ENCODE data around the gene CYP24A1. TPM values are rescaled to one million over a fixed set of nuclear protein-coding genes. Genes with fewer than 3 reads are reported as not detected.
A peak's percentile ranks its signal among the peaks of the same experiment; 100 is the strongest.

Gene CYP24A1
- total and polyA plus RNA-seq, 2 of the 13 experiments (the other 11 are each of a cell fraction or from before 2014, with no cell fraction given): 9.4 to 32.7 TPM

GRCh38 chr20:54208548-54209176, 34.9 kb upstream of the CYP24A1 start (continued):
- TF ChIP-seq ZBTB4 (CRISPR knock-in tag; IDR thresholded peaks at IDR 0.05; ENCODE audit: borderline replicate concordance): no peak
- TF ChIP-seq HOXA7 (CRISPR knock-in tag; IDR thresholded peaks at IDR 0.05): no peak
- TF ChIP-seq THYN1 (CRISPR knock-in tag; IDR thresholded peaks at IDR 0.05; ENCODE audit: borderline replicate concordance, low read depth): 0 out of 2 replicates have a peak, but pooled peaks have one; percentile 0
- TF ChIP-seq ZSCAN30 (CRISPR knock-in tag; IDR thresholded peaks at IDR 0.05): no peak
- no peak for TF ChIP-seq HNF1A (IDR thresholded peaks at IDR 0.05; ENCODE audit: low read depth)
- no peak for TF ChIP-seq HNF1A (CRISPR knock-in tag; IDR thresholded peaks at IDR 0.05; ENCODE audit: borderline replicate concordance)
- TF ChIP-seq SPEN (CRISPR knock-in tag; IDR thresholded peaks at IDR 0.05; ENCODE audit: low read depth): no peak
- TF ChIP-seq GLI4 (CRISPR knock-in tag; IDR thresholded peaks at IDR 0.05; ENCODE audit: borderline replicate concordance): no peak
- no peak for TF ChIP-seq ZNF589 (CRISPR knock-in tag; conservative IDR thresholded peaks at IDR 0.05)
- 0 out of 2 replicates have a peak, but pooled peaks have one; percentile 18 for TF ChIP-seq MAF1 (CRISPR knock-in tag; IDR thresholded peaks at IDR 0.05; ENCODE audit: borderline replicate concordance)
- 0 out of 2 replicates have a peak, but pooled peaks have one; percentile 1 for TF ChIP-seq SIN3A (IDR thresholded peaks at IDR 0.05; ENCODE audit: borderline replicate concordance, low read depth, low read length)
- no peak for TF ChIP-seq ZNF788 (CRISPR knock-in tag; IDR thresholded peaks at IDR 0.05; ENCODE audit: borderline replicate concordance)
- no peak for TF ChIP-seq ZNF724P (CRISPR knock-in tag; IDR thresholded peaks at IDR 0.05; ENCODE audit: borderline replicate concordance)
- no peak for TF ChIP-seq ZFP36L2 (CRISPR knock-in tag; IDR thresholded peaks at IDR 0.05)
- no peak for TF ChIP-seq TOE1 (CRISPR knock-in tag; IDR thresholded peaks at IDR 0.05)
- peak; percentile 85; the same call in 1 of the 2 replicates for TF ChIP-seq MLLT10 (CRISPR knock-in tag; IDR thresholded peaks at IDR 0.05)
- no peak for TF ChIP-seq SP4 (CRISPR knock-in tag; IDR thresholded peaks at IDR 0.05)
- no peak for TF ChIP-seq SAFB2 (CRISPR knock-in tag; IDR thresholded peaks at IDR 0.05; ENCODE audit: borderline replicate concordance, low read depth)
- TF ChIP-seq ZNF280B (CRISPR knock-in tag; IDR thresholded peaks at IDR 0.05; ENCODE audit: borderline replicate concordance): no peak
- no peak for TF ChIP-seq ETV5 (CRISPR knock-in tag; IDR thresholded peaks at IDR 0.05; ENCODE audit: borderline replicate concordance)
